Glomerular visceral epithelial cell (primary cell): ENCODE results near the gene TSPEAR.
"Not testable (repeated sequence)": the region's sequence is repeated elsewhere in the genome, so short reads cannot be mapped to it uniquely, and the experiment has no call there.

Experiments
- DNase-seq: peaks from one replicate; pipeline ENCODE4 v3.0.0-alpha.2; 2016; ENCODE audit errors: extremely low spot score

The TSPEAR gene

GRCh38 chr21:44589094-44589493 lies 122.3 kb downstream of the TSPEAR start:
- DNase-seq: no peak

- DNase-seq: no peak
These were observed 125.5 kb downstream of the TSPEAR start for GRCh38 chr21:44585892-44586291.

- DNase-seq: no peak
These were observed 127.6 kb downstream of the TSPEAR start for GRCh38 chr21:44583800-44584147.

GRCh38 chr21:44583089-44583799 lies 128.1 kb downstream of the TSPEAR start:
- no peak for DNase-seq

GRCh38 chr21:44582055-44582454 lies 129.3 kb downstream of the TSPEAR start:
- DNase-seq: no peak

- DNase-seq: no peak
These were observed 130.2 kb downstream of the TSPEAR start for GRCh38 chr21:44581158-44581557.

- not testable (repeated sequence) for DNase-seq
These were observed 131.0 kb downstream of the TSPEAR start, which contains the start of gene KRTAP10-5 for GRCh38 chr21:44580231-44580821. Gene KRTAP10-5, minus strand, starts transcription at chr21:44580604. Its CDS starts 26 bp downstream, at chr21:44580578.

- no peak for DNase-seq
These were observed 131.6 kb downstream of the TSPEAR start for GRCh38 chr21:44579833-44580144.

GRCh38 chr21:44579056-44579832 lies 132.1 kb downstream of the TSPEAR start:
- DNase-seq: no peak

- DNase-seq: no peak
These were observed 132.9 kb downstream of the TSPEAR start for GRCh38 chr21:44578371-44579055.

GRCh38 chr21:44576025-44576420 lies 135.3 kb downstream of the TSPEAR start:
- no peak for DNase-seq

GRCh38 chr21:44575307-44576024 lies 135.9 kb downstream of the TSPEAR start:
- no peak for DNase-seq

- no peak for DNase-seq
These were observed 136.7 kb downstream of the TSPEAR start for GRCh38 chr21:44574457-44575306.

- not testable (repeated sequence) for DNase-seq
These were observed 137.5 kb downstream of the TSPEAR start, which contains the start of gene KRTAP10-4 for GRCh38 chr21:44573630-44574456. Gene KRTAP10-4, plus strand, starts transcription at chr21:44573729. Its CDS starts 30 bp downstream, at chr21:44573759.

- no peak for DNase-seq
These were observed 138.3 kb downstream of the TSPEAR start for GRCh38 chr21:44572959-44573583.

- no peak for DNase-seq
These were observed 139.3 kb downstream of the TSPEAR start for GRCh38 chr21:44571844-44572782.

GRCh38 chr21:44571296-44571695 lies 140.1 kb downstream of the TSPEAR start:
- no peak for DNase-seq

- DNase-seq: no peak
These were observed 141.4 kb downstream of the TSPEAR start for GRCh38 chr21:44569861-44570517.
